Activated CD4-positive, alpha-beta T cell treated with anti-CD3 and anti-CD28 coated beads for 1 hour (primary cell): ENCODE data around the gene ABL1.

Source experiments
- DNase-seq: peaks from one replicate; pipeline ENCODE4 v3.0.0-alpha.2; 2020

Gene ABL1

GRCh38 chr9:130892477-130893304 is 57.6 kb downstream of the ABL1 start:
- DNase-seq, result no peak

- DNase-seq, result no peak
These were observed 58.5 kb downstream of the ABL1 start for GRCh38 chr9:130893341-130894101.

GRCh38 chr9:130894546-130894945 is 59.5 kb downstream of the ABL1 start:
- no peak for DNase-seq

DNA sequence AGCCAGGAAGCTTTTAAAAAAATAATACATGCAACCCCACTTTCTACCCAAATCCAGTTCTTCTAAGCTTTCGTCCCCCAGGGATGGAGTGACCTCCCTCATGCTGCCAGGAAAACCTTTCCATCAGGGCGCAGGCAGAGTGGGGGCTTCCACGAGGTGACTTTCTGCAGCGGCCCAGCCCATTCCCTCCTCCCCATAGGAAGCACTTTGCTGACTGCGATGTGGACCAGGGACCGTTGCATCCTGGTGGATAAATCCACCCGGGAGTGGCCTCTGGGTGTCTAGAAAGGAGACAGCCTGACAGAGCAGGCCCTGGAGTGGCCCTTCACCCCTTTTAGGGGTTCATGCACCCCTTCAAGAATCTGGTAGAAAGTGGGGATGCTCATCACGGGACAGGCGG is 60.0 kb downstream of the ABL1 start:
- no peak for DNase-seq

DNA sequence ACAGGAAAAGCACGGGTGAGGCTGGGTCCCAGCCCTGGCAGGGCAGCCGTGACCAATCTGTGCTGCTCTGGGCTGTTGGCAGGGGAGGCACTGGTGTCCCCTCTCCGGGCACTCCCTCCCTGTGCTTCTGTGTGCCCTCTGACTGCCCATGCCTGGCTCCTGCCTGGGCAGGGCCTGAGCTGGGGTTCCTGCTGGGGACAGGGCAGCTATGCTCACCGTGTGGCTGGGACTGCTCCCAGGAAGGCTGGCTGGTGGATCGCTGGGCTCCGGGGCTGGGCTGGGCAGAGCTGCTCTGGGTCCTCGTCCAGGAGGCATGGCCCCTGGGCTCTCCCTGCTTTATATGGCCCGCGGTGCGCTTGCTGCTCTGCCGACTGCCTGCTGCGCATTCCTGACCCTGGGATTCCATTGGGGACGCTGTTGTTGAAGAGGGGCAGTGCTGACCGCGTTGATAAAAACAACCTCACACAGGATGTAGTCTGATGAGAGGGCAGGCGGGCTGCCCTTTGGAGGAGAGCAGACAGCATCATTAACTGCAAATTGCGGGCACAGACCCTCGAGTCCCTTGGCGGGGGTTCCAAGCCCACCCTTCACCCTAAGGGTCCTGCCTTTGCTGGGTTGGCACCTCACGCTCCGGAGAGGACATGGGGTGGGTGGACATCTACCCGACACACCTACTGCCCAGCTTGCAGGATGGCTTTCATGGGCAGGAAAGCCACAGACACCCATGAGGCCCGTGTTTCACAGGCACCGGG is 60.6 kb downstream of the ABL1 start:
- no peak for DNase-seq

- no peak for DNase-seq
These were observed 61.4 kb downstream of the ABL1 start, which contains the start of gene QRFP for GRCh38 chr9:130896233-130897014. TSS of gene QRFP (minus strand) at chr9:130896812. CDS start at chr9:130893838, 2,974 bp downstream.

DNA sequence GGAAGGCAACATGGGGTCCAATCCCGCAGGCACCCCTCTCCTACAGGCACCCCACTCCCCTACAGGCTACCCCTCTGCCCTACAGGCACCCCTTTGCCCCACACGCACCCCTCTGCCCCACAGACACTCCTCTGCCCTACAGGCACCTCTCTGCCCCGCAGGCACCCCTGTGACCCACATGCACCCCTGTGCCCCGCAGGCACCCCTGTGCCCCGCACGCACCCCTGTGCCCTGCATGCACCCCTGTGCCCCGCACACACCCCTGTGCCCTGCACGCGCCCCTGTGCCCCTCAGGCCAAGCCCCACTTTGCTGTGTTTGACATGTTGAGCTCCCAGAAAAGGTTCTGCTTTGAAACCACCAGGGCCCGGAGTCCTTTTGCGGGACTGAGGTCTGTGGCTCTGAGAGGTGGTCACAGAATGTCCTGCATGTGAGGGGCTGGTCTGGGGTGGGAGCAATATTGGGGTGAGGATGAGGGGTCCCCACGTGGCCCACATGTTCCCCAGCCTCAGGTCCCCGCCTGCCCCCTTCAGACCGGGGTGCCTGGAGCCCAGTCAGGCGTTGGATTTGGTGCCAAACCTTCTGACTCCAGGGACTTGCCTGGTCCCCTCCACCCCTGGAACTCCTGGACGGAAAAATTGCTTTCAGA is 62.2 kb downstream of the ABL1 start:
- DNase-seq, result no peak

- no peak for DNase-seq
These were observed 62.9 kb downstream of the ABL1 start for GRCh38 chr9:130897848-130898551.

DNA sequence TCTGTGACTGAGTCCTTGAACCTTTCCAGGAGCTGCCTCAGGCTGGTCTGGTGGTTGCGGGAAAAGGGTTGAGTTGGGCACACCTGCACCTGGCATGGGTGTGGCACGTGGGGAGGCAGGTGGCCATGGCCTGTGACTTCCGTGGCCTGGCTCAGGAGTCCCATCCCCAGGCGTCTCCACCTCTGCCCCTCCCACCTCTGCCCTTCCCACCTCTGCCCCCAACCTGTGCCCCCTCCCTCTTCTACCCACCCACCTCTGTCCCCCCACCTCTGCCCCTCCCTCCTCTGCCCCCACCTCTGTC is 63.4 kb downstream of the ABL1 start:
- DNase-seq, result no peak

DNA sequence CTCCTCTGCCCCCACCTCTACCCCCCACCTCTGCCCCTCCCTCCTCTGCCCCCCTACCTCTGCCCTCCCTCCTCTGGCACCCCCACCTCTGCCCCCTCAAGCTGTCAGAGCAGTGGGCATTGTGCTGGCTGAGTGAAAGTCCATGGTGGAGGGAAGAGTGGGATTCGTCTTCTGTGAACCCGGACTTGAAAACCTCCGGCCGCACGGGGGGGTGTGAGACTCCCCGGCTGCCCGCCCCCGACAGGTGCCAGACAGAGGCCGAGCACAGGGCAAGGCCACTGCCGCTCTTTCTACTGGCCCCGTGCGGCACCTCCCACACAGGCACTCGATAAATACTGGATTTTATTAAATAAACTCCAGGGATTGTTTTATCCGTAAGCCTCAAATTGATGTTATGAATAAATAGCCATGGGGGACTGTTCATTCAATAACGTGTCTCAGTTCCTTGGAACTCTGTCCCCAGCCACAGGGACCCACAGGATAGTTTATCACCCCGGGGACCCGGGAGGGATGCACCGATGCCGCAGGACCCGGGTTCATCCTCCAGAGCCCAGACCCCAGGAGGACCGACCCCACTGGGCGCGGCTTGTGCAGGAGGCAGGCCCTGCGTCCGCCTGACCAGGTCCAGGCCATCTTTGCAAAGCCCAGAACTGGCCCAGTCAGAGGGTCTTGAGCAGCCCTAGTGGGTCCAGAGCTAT is 64.1 kb downstream of the ABL1 start:
- DNase-seq, result no peak

- no peak for DNase-seq
These were observed 65.8 kb downstream of the ABL1 start for GRCh38 chr9:130900701-130901497.

DNA sequence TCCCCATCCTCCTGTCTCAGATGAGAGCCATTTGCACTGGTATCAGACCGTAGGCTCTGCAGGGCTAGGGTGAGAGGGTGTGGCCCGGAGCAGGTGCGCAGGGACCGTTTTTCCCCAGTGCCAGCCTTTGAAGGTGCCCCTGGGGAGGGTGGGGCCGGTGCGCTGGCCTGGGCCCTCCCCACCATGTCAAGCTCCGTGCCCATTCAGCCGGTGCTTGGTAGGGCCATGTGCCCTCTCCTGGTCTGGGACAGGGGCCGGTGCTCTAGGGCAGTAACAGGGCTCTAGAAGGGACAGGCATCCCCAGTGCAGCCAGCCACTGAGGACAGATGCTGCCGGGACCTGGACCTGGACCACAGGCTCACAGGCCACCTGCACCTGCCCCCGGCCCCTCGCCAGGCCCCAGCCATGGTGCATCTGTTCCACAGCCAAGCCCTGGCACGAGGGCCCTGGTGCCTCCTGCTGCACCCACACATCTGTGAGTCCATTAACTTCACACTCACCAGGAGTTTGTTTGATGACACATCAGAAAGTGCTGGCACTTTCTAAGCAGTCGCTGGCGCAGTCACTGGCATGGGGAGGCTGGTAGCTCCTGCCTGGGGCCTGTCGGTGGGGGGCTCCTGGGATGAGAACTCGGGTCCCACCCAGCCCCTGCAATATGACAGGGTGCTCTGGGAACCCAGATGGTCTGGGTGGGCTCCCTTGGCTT is 66.6 kb downstream of the ABL1 start:
- DNase-seq, result no peak

GRCh38 chr9:130902204-130903185 is 67.4 kb downstream of the ABL1 start:
- DNase-seq, result no peak

DNA sequence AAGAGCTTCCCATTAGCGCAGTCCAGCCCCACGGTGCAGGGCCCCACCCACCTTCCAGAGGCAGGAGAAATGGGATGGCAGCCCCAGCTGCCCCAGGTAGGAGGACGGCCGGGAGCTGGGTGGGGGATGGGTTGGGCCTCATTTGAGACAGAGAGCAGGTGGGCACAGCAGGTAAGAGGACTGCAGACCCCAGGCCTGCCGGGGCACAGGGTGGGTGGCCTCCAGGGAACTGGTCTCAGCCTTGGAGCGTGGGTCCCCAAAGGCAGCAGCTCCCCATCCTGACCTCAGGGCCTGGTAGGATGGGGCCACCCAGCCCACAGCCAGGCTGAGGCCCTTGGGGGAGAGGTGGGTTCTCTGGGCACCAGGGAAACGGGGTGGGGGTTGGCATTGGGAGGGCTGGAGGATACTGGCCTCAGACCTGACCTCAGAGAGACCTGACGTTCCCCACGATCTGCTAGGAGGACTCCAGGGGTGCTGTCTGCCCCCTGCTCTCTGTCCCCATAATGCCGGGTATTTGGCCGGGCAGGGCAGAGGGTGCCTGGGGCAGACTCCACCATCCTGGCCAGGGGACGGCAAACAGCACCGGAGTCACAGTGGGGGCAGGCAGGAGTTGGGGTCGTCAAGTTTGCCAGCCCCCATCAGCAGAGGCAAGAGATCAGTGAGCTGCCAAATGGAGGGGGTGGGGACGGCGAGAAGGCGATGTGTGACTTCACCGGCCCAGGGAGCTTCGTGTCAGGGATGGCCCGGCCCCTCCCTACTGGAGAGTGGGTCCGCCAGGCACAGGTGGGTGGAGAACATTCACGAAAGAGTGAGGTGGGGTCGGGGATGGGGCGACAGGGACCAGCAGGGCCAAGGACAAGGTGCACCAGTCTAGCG is 68.4 kb downstream of the ABL1 start:
- no peak for DNase-seq

- no peak for DNase-seq
These were observed 69.3 kb downstream of the ABL1 start for GRCh38 chr9:130904070-130905044.
